ENCODE data around the gene SEMA4A. TPM values are rescaled to one million over a fixed set of nuclear protein-coding genes. Genes with fewer than 3 reads are reported as not detected.

The SEMA4A gene
- total RNA-seq, 3 donors from 2014 or later (not counting 1 experiment from before 2014, with no cell fraction given), result 2.6 to 13.0 (median 7.0) TPM

DNA sequence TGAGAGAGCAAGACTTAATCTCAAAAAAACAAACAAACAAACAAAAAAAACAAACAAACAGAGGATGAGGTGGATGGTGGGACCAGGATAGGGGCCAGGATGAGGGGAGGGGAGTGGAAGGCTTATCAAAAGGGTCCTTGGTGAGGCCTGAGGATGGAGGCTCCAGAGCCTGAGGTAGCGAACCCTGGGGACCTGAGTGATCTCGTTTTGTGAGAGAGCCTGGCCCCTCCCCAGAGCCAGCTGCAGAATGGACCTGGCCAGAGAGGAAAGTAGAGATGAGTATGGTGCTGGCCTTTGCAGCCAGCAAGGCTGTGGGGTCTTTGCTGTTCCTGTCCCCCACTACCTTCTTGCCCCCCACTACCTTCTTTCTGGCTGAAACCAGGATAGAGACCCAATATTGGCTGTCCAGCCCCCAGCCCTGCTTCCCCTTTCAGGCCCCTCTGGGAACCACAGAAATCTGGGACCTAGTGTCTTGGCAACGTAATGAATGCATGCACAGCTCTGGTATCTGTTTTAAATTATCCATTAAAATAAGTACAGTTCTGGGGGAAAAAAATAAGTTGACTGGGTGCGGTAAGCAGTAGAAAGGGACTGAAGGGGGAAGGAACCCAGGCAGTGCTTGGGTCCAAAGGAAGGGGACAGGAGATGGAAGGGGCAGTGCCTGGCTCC is 40.0 kb upstream of the SEMA4A start:
- ATAC-seq (no peak), DNase-seq (no peak)
- peak overlapping the region; percentile 91 for H3K4me3 Mint-ChIP-seq
- Histone ChIP-seq H3K36me3 (ENCODE audit: control insufficient read depth, insufficient read depth, low read length) (no peaks in the 10 kb centered on the region), H3K4me1 (ENCODE audit: control insufficient read depth, insufficient read depth, low read length) (peaks cover 26% of the 10 kb centered on the region), H3K27ac (ENCODE audit: low read length) (no peak overlapping the region), H3K9me3 (ENCODE audit: control insufficient read depth, insufficient read depth, low read length) (no peaks in the 10 kb centered on the region), H3K4me3 (ENCODE audit: low read length) (no peak overlapping the region), H3K27me3 (ENCODE audit: control insufficient read depth, insufficient read depth, low read length) (peaks cover 25% of the 10 kb centered on the region)
- H3K9me3 Mint-ChIP-seq, result no peaks in the 10 kb centered on the region
- peak overlapping the region; percentile 73 to 93 for H3K27ac Mint-ChIP-seq
- H3K4me1 Mint-ChIP-seq, result peaks cover 20 to 35% of the 10 kb centered on the region in 2 donors
- TF ChIP-seq, protein P1, sequence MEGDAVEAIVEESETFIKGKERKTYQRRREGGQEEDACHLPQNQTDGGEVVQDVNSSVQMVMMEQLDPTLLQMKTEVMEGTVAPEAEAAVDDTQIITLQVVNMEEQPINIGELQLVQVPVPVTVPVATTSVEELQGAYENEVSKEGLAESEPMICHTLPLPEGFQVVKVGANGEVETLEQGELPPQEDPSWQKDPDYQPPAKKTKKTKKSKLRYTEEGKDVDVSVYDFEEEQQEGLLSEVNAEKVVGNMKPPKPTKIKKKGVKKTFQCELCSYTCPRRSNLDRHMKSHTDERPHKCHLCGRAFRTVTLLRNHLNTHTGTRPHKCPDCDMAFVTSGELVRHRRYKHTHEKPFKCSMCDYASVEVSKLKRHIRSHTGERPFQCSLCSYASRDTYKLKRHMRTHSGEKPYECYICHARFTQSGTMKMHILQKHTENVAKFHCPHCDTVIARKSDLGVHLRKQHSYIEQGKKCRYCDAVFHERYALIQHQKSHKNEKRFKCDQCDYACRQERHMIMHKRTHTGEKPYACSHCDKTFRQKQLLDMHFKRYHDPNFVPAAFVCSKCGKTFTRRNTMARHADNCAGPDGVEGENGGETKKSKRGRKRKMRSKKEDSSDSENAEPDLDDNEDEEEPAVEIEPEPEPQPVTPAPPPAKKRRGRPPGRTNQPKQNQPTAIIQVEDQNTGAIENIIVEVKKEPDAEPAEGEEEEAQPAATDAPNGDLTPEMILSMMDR (IDR thresholded peaks at IDR 0.05), result no peak
- no peaks in the 10 kb centered on the region for H3K36me3 Mint-ChIP-seq
- intact Hi-C loops (cut with micrococcal nuclease), result no loop called here
- WGBS (ENCODE audit: insufficient coverage), result 89% methylated on average over 4 of the region's 4 CpGs
- peaks cover 0 to 32% of the 10 kb centered on the region in 2 donors for H3K27me3 Mint-ChIP-seq (ENCODE audit: low read depth in 2 of 2)

DNA sequence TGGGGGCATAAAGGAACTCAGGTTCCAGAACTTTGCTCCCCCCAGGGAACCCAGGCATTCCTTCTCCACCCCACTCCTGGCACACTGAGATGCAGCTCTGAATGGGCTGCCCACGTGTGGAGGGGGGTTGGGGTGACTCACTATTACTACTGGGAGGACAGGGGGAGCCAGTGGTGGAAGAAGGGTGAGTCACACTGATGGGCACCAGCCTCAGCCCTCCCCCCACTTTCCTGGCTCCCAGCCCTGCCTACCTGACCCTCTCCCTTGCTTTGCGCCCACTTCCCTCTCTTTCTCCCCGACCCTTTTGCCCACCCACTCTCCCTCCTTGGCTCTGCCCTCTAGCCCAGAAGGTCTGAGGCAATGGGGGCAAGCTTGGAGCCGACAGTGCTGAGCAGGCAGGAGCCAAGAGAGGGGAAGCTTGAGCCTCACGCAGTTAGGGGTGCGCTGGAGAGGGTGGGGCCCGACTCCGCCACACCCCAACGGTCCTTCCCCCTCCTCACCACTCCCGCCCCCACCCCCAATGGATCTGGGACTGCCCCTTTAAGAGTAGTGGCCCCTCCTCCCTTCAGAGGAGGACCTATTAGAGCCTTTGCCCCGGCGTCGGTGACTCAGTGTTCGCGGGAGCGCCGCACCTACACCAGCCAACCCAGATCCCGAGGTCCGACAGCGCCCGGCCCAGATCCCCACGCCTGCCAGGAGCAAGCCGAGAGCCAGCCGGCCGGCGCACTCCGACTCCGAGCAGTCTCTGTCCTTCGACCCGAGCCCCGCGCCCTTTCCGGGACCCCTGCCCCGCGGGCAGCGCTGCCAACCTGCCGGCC is 39.1 kb upstream of the SEMA4A start, which contains the start of gene LMNA:
LMNA (plus strand) TSS at position 611 of the 818 bp plus-strand sequence. CDS start 208 bp downstream, outside the sequence.
- H3K27me3 Mint-ChIP-seq (ENCODE audit: low read depth in 2 of 2), result peaks cover 0 to 32% of the 10 kb centered on the region in 2 donors
- H3K9me3 ChIP-seq (ENCODE audit: control insufficient read depth, insufficient read depth, low read length), result no peaks in the 10 kb centered on the region
- H3K4me3 Mint-ChIP-seq, result peak within 1 kb of the TSS; percentile 91
- peak within 1 kb of the TSS; percentile 56 for H3K4me3 ChIP-seq (ENCODE audit: low read length)
- peaks cover 20 to 32% of the 10 kb centered on the region in 2 donors for H3K4me1 Mint-ChIP-seq
- H3K27me3 ChIP-seq (ENCODE audit: control insufficient read depth, insufficient read depth, low read length), result peaks cover 25% of the 10 kb centered on the region
- H3K36me3 Mint-ChIP-seq, result no peaks in the 10 kb centered on the region
- no peaks in the 10 kb centered on the region for H3K36me3 ChIP-seq (ENCODE audit: control insufficient read depth, insufficient read depth, low read length)
- peak; percentile 81 to 86 (median 82) for ATAC-seq
- WGBS (ENCODE audit: insufficient coverage), result under 1% methylated on average over 36 of the region's 37 CpGs
- no peak within 1 kb of the TSS for H3K27ac ChIP-seq (ENCODE audit: low read length)
- H3K4me1 ChIP-seq (ENCODE audit: control insufficient read depth, insufficient read depth, low read length), result peaks cover 27% of the 10 kb centered on the region
- H3K27ac Mint-ChIP-seq, result peak within 1 kb of the TSS; percentile 73 to 93
- TF ChIP-seq, protein P1 (IDR thresholded peaks at IDR 0.05), result no peak
- intact Hi-C loops (cut with micrococcal nuclease), result loop anchor here (1.0 kb wide), 2 partner anchors 8 to 17 kb away; no protein-coding TSS in a partner anchor
- no peaks in the 10 kb centered on the region for H3K9me3 Mint-ChIP-seq
- DNase-seq, result peak; percentile 76 to 88

DNA sequence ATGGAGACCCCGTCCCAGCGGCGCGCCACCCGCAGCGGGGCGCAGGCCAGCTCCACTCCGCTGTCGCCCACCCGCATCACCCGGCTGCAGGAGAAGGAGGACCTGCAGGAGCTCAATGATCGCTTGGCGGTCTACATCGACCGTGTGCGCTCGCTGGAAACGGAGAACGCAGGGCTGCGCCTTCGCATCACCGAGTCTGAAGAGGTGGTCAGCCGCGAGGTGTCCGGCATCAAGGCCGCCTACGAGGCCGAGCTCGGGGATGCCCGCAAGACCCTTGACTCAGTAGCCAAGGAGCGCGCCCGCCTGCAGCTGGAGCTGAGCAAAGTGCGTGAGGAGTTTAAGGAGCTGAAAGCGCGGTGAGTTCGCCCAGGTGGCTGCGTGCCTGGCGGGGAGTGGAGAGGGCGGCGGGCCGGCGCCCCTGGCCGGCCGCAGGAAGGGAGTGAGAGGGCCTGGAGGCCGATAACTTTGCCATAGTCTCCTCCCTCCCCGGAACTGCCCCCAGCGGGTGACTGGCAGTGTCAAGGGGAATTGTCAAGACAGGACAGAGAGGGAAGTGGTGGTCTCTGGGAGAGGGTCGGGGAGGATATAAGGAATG is 38.4 kb upstream of the SEMA4A start:
- H3K27ac ChIP-seq (ENCODE audit: low read length), result no peak overlapping the region
- DNase-seq, result peak in 1 of 2 donors; percentile 57
- Mint-ChIP-seq H3K27me3 (ENCODE audit: low read depth in 2 of 2) (peaks cover 0 to 32% of the 10 kb centered on the region in 2 donors), H3K27ac (peak overlapping the region; percentile 73 to 93), H3K4me3 (peak overlapping the region; percentile 91), H3K4me1 (peaks cover 20 to 34% of the 10 kb centered on the region in 2 donors), H3K9me3 (no peaks in the 10 kb centered on the region), H3K36me3 (no peaks in the 10 kb centered on the region)
- peak in 2 of 3 donors; percentile 3 to 22 for ATAC-seq
- no peaks in the 10 kb centered on the region for H3K9me3 ChIP-seq (ENCODE audit: control insufficient read depth, insufficient read depth, low read length)
- TF ChIP-seq, protein P1 (IDR thresholded peaks at IDR 0.05), result no peak
- WGBS (ENCODE audit: insufficient coverage), result under 1% methylated on average over 49 of the region's 49 CpGs
- no peaks in the 10 kb centered on the region for H3K36me3 ChIP-seq (ENCODE audit: control insufficient read depth, insufficient read depth, low read length)
- H3K27me3 ChIP-seq (ENCODE audit: control insufficient read depth, insufficient read depth, low read length), result peaks cover 25% of the 10 kb centered on the region
- peaks cover 34% of the 10 kb centered on the region for H3K4me1 ChIP-seq (ENCODE audit: control insufficient read depth, insufficient read depth, low read length)
- intact Hi-C loops (cut with micrococcal nuclease), result loop anchor here (1.0 kb wide), 2 partner anchors 9 to 18 kb away; no protein-coding TSS in a partner anchor
- peak overlapping the region; percentile 56 for H3K4me3 ChIP-seq (ENCODE audit: low read length)

Data from natural killer cell (primary cell).